ENCODE measurements around the gene DIAPH2. TPM values are rescaled to one million over a fixed set of nuclear protein-coding genes. Genes with fewer than 3 reads are reported as not detected.

Gene DIAPH2
- total RNA-seq, 4 donors from 2014 or later = 36.6 to 78.3 (median 41.4) TPM

GRCh38 chrX:97328853-97329390 is 644.3 kb downstream of the DIAPH2 start:
- ATAC-seq (ENCODE audit: low FRiP score) (no peak), DNase-seq (ENCODE audit: low spot score) (no peak)
- TF ChIP-seq, protein P1, sequence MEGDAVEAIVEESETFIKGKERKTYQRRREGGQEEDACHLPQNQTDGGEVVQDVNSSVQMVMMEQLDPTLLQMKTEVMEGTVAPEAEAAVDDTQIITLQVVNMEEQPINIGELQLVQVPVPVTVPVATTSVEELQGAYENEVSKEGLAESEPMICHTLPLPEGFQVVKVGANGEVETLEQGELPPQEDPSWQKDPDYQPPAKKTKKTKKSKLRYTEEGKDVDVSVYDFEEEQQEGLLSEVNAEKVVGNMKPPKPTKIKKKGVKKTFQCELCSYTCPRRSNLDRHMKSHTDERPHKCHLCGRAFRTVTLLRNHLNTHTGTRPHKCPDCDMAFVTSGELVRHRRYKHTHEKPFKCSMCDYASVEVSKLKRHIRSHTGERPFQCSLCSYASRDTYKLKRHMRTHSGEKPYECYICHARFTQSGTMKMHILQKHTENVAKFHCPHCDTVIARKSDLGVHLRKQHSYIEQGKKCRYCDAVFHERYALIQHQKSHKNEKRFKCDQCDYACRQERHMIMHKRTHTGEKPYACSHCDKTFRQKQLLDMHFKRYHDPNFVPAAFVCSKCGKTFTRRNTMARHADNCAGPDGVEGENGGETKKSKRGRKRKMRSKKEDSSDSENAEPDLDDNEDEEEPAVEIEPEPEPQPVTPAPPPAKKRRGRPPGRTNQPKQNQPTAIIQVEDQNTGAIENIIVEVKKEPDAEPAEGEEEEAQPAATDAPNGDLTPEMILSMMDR (IDR thresholded peaks at IDR 0.05) = no peak

- DNase-seq (ENCODE audit: low spot score) = no peak
- TF ChIP-seq, protein P1 (IDR thresholded peaks at IDR 0.05) = no peak
- no peak for ATAC-seq (ENCODE audit: low FRiP score)
Observed at GRCh38 chrX:97330151-97330550, 645.5 kb downstream of the DIAPH2 start.

DNA sequence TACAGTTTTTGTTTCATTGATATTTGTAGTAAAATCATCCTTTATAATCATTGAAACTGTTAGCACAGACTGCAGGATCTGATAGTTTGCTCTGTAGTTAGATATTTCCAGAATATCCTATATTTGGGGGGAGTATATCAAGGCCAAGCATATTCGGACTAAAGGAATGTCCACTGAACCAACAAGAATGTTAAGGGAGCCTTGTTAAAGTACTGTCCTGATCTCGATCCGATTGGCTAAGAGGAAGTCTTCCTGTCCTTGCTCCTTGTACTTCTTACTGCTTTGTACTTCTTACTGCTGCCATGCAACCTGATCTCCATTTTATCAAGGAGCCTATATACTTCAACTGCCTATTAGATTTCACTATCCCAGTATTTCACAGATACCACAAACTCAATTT is 648.3 kb downstream of the DIAPH2 start:
- ATAC-seq (ENCODE audit: low FRiP score) (no peak), DNase-seq (ENCODE audit: low spot score) (no peak)
- TF ChIP-seq, protein P1 (IDR thresholded peaks at IDR 0.05) = no peak

DNA sequence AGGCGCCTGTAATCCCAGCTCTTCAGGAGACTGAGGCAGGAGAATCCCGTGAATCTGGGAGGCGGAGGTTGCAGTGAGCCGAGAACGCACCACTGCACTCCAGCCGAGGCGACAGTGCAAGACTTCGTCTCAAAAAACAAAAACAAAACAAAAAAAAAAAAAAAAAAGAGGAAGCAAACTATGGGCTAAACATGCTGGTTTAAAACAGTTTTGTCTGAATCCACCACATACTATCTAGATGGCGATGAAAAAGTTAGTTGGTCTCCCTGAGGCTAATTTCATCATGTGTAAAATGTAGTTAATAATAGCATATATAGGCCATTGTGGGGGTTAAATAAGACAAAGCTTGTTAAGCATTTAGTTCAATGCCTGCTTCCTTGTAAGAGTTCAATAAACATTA is 650.2 kb downstream of the DIAPH2 start:
- no peak for DNase-seq (ENCODE audit: low spot score)
- no peak for ATAC-seq (ENCODE audit: low FRiP score)
- TF ChIP-seq, protein P1 (IDR thresholded peaks at IDR 0.05) = no peak

DNA sequence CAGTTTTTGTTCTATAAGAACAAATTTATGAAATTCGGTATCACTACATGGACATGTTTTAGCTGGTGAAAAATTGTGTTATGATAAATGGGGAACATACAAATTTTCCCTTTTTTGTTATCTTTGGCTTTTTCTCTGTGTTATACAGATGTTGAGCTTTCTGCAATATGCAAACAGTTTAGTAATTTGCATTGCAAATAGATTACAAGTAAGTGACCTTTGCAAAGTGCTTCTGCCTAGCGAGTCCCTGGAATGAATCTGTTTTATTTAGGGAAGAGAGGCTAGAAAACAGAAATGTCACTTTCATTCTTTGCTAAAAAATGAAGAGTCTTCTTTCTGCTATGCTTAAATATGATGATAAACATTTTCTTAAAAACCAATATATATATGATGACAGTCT is 660.1 kb downstream of the DIAPH2 start:
- DNase-seq (ENCODE audit: low spot score) = no peak
- ATAC-seq (ENCODE audit: low FRiP score) = no peak
- TF ChIP-seq, protein P1 (IDR thresholded peaks at IDR 0.05) = no peak

DNA sequence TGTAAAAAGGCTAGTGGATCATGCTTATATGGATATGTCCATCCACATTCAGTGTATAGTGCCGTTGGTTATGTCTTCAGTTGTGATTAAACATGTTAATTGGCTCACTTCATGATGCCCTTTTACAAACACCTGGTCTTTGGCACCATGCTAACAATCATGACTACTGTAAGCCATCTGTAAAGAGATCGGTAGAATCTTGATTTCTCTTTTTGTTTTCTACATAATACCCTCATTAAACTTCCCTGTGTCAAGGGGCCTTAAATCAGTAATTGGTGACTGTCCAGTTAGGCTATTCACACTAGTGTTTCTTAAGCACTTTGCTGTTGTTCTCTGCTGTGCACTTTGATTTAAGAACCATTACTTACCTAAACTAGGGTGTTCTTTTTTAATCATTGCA is 674.3 kb downstream of the DIAPH2 start:
- no peak for DNase-seq (ENCODE audit: low spot score)
- TF ChIP-seq, protein P1 (IDR thresholded peaks at IDR 0.05) = no peak
- no peak for ATAC-seq (ENCODE audit: low FRiP score)

DNA sequence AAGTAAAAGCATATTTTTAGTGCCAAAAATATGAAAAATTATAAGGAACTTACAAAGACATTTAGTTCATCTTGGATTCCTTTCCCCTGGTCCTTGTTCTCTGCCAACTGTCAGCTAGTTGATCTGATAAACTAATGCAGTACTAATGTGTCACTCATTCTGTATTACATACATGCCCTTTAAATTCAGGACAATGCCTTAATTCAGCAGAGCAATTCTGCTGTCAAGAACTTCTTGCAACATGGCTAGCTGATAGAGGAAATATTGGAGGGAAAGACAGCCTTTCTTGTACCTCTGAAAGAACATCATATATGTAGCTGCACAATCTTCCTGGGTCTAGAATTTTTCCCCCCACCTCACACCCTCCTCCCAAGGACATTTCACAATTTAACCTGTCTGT is 679.2 kb downstream of the DIAPH2 start:
- ATAC-seq (ENCODE audit: low FRiP score) = no peak
- TF ChIP-seq, protein P1 (IDR thresholded peaks at IDR 0.05) = no peak

More for the DNA sequence above, 679.2 kb downstream of the DIAPH2 start:
- no peak for DNase-seq (ENCODE audit: low spot score)
